ENCODE data around the gene ASB13.

ASB13 gene

DNA sequence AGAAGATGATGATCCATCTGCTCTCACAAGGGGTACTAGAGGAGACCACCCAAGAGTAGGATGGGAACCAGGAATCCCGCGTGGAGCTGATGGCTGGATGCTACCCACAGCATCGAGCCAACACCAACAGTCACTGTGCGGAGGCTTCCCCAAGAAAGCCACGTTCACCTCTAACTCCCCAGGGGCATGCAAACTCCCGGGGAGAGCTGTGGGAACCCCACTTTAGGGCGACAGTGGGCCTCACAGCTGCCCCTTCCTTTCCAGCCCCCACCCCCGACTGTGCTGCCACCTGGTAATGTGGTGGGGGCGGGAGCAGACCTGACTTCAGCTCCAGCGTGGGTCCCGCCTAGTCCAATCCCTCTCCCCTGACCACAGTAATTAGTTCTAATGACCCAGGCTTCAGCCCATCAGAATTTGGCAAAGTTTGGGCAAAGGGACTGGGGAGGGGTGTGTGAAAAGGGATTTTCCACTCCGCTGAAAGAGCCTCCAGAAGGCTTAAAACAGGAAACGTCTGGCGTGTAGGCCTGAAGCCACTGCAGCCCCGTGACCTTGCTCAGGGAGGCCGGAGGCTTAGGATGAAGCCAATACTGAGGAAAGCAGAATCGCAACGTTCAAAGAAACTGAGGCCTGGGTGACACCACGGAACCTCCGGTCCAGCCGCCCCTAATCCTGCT is 20.3 kb downstream of the ASB13 start:
- no peak for DNase-seq

DNA sequence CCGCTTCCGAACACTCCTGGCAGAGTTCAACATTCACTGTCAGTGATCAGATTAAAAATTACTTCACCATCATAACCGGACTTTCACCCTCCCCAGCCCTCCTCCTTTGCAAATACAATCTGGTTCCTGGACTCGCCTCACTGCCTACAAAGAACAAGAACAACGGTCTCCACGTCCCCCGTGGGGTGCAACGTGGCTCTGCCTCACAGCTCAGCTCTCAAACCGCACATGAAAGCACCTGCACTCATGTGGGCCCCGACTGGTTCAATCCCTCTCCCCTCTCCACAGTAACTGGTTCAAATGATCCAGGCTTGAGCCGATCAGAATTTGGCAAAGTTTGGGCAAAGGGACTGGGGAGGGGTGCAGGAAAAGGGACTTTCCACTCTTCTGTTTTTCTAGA is 21.0 kb downstream of the ASB13 start:
- DNase-seq, result no peak

DNA sequence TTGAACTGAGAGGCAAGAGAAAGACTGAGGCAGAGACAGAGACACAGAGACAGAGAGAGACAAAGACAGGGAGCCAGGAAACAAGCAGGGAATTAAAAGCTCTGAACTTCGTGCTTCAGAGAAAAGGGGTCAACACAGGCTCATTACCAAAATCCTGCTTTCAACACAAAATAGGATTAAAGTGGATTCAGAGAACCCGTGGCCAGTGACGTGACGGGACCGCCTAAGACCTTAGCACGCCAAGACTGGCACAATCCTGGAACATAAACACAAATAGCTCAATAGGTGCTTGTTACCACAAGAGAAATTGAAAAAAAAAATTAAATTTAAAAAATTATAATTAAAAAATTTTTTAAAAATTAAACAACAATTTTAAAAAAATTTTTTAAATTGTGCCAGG is 21.5 kb downstream of the ASB13 start:
- peak; percentile 8 for DNase-seq

DNA sequence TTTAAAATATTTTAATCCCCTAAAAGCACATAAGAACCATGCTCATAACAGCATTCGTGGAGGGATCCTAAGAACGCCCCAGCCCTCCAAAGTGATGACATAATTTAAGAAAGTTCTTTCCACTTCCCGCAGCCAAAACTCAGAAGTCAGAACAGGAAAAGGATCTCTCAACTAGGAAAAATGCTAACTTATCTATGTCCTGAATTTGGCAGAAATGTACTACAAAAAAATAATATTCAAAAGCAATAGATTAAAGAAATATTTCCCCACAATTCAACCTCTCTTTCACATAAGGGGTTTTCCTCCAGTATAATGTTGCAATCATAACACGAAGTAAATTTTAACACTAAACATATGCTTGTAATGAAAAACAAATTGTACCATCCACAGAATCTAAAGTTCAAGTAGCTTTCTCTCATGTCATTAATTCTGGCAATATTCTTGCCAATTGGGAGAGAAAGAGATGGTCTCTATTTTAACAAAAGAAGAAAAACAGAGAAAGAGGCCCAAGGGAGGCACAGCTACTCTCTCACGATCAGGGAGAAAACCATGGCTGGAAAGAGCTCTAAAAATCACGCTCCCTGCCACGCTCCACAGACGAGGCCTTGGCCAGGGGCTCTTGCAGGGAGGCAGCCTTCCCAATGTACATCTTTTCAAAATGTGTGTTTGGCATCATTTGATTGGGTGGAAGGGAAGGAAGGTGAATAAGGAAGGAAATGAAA is 22.9 kb downstream of the ASB13 start:
- DNase-seq, result peak; percentile 62

DNA sequence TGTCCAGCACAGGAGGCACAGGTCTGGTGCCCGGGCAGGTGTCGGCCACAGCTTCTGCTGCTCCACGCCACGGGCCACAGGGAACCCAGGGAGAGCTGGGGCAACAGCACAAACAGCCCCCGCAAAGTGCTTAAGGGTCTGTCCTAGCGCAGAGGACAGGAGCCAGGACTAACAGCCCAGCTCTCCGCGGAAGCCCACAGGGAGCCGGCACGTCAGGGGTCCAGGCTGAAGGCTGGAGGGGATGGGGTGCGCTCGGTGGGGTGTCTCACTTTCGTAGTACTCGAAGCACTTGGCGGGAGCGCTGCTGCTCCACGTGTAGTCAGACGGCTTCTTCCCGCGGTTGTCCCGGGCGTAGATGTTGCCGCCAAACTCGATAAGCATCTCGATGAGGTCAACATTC is 24.9 kb downstream of the ASB13 start:
- no peak for DNase-seq

DNA sequence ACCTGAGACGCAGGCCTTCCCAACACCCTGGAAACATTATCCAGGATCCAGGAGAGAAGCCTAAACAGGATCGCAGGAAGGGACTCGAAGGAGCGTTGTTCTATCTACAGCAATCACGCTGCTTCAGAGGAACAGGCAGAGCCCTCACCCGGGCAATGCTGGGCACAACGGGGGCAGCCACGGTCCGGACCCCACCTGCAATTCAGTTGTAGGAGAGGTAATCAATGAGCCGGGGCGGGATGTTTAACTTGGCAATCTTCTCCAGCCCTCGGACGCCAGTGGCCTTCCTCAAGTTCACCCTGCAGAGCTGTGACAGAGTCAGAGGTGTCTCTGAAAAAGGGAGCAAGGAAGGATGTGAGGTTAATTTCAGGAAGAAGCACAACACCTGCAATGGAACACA is 25.9 kb downstream of the ASB13 start:
- DNase-seq, result no peak

DNA sequence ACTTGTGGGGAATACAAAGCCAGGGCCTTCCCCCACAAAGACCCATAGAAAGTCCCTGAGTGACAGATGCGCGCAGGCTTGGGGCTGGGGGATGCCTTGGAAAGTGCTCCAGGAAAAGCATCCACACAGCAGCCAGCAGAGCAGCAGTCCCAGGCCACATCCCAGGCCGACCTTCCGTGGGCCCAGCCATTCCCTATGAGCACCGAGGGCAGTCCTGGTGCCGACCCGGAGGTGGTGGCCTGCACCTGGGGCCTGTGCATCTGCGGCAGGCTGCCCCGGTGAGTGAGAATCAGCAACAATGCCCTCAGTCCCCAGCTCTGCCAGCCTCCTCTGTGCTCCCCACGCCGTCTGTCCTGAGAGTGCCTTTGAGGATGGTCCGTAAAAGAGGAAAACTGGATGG is 26.4 kb downstream of the ASB13 start:
- DNase-seq, result no peak

DNA sequence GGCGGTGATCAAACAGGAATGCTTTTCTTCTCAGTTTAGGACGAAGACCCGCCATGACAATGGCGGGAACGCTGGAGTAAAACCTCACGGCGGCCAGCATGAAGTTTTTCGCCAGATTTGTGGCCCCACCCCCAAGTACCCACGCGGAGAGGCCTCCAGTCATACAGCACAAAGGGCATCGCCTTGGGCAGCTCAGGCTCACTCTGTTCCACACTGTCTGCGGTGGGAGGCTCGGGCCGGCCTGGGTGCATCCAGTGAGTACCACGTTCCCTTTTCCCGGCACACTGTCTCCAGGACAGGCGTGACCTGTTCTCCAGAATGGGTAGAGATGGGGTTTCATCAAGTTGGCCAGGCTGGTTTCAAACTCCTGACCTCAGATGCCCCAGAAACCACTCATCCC is 27.3 kb downstream of the ASB13 start:
- DNase-seq, result no peak

DNA sequence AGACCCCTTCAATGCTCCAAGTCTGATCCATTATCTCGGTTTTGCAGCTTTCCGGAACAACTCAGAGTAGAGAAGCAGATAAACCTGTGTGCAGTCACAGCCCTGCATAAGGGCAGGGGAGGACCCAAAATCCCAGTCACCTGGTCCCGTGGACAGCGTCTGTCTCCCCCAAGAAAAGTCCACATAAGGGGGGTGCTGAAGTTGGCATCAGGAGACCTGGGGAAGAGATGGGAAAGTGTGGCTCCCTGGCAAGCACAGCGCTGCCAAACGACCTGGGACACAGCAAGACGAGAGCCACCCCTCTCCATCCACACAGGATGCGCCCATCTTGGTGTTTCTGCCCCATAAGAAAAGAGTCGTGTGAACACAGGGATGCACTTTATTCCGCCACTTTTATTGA is 27.9 kb downstream of the ASB13 start:
- no peak for DNase-seq

DNA sequence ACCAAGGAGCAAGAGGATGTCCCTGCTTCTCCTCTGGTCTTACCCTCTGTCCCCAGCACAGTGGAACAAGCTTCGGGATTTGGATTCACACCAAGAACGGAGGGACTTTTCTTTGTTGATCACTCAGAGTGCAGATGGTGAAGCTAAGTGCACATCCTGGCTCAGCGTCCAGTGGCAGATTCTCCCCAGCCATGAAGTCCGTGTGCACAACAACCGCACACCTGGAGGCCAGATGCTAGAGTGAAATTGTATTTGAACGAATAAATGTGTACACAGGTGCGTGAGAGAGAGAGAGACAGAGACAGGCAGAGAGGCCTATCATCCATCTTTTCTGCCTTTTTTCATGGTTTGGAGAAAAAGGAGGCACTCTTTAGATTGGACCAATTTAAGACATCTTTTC is 31.5 kb downstream of the ASB13 start:
- no peak for DNase-seq

DNA sequence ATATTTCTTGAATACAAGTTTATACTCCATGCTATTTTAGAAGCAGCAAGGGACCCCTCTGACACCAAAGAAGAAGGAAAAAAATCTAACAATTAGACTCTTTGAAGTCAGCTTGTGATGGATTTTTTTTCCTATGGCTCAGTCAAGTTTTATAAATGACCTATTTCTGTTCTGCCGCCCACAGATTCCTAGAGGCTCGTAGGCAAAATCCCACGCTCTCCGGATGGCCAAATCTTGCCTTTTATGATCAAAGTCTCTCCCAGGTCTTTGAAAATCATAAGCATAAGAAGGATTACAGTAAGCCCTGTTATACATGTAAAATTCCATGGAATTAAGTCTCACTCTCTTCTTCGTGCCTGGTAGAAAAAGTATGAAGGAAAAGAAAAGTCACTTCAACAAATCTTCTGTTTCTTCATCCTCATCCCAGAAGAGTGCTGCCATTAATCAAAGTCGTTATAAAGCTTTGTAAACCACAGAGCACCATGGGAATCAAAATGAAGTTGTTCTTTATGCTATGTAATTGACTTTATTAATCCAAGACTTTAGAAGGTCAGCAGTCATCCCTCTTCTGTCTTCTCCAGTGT is 33.1 kb downstream of the ASB13 start:
- no peak for DNase-seq

DNA sequence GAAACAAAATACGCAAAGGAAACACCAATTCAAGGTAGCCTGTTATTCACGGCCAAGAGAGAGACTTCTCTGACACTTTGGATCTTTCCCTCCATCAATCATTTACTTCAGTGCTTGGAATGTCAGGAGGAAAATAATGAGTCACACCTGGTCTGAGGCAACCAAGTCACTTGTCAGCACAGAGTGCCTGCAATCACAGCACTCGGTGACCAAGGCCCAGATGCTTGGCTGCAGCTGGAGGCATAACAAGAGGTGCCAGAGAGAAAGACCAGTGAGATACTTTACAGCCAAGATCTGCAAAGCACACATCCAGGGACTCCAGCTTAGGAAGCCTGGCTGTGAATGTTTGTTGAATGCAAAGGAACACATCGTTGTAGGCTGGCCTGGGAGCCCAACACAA is 33.9 kb downstream of the ASB13 start:
- DNase-seq, result no peak

DNA sequence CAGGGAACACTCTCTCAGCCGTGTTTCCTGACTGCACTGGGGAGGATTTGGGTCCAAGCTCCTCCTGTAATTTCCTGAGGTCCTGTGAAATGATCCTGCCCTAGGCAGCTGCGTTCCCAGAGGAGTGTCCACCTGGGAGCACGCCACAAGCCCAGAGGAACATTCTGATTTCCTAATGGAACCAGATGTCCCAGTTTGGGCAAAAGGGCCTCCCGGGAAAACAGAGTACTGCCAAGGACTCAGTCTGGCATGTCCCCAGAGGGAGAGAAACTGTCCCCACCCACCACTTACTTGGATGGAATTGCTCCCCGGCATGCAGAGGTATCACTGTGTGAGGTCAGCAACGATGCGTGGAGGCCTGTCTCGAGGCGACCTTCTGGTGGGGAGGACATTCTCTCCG is 34.5 kb downstream of the ASB13 start:
- DNase-seq, result no peak

DNA sequence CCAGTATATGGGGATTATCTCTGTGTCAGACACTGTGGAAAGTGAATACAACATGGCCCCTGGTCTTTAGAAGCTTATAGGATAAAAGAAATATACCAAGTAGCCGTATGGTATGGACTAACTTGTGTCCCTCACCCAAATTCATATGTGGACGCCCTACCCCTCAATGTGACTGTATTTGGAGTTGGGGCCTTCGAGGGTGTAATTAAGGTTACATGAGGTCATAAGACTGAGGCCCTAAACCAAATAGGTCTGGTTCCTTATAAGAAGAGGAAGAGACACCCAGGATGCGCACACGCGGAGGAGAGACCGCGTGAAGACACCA is 36.3 kb downstream of the ASB13 start:
- no peak for DNase-seq

DNA sequence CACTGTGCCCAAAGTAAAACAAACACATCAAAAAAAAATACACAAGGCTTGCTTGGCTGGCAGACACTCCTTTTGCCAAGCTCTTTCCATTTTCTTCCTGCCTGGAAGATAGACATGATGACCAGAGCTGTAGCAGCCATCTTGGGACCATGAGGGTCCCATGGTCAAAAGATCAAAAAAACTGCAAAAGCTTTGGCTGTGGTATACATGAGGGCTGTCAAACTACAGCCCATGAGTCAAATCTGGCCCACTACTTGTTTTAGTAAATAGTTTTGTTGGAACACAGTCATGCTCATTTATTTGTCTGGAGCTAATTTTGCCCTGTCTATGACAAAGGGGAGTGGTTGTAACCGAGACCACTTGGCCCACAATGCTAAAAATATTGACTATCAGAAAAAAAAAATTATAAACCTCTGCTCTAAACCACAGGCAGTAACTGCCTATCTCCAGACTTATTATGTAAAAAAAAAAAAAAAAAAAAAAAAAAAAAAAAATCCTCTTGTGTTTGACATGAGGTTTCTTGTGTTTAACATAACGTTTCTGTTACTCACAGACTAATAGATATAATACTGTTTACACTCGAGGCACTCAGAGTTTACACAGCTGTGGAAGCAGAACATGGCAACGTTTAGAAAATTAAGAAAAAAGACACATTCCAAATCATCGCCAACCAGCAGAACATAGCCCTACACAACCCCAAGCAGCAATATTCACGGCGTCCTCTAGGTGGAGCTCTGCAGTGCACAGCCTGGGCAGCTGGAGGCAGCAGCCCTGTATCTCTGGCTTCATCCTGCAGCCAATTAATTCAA is 36.9 kb downstream of the ASB13 start:
- peak; percentile 83 for DNase-seq

DNA sequence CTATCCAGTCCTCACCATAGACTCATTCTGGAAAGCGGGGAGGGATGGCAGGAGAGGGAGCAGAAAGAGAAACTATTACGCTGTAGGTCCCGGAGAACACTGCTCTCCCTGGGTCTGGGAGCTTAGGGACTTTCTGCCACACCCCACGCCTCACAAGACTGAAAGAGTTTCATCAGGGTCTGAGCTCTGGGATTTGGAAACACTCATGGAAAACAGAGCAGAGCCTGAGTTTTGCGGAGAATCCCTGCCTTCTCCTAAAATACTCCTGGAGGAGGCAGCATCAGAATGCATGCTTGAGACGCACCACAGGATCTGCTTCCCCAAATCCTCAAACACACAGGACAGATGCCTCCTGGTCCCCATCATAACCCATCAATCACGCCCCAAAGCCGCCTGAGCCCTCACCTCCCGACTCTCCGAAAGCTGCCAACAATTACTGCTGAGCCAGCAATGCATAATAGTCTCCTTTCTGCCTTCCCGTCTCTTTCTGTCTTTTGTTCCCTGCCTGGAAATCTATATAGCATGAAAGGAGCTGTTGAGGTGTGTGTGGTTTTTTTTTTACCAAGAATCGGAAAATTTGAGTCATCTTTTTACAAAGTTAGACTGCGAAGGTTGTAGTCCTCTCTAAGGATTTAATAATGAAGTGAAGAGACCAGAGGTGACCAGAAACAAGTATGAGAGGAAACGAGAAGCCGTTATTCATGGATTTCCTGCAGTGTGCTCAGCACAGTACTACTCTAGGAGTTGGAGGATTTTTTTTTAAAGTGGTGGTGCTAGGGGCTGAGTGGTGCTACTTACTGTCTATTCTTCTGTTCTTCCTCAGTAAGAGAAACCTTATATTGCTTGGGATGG is 37.7 kb downstream of the ASB13 start:
- peak; percentile 65 for DNase-seq

DNA sequence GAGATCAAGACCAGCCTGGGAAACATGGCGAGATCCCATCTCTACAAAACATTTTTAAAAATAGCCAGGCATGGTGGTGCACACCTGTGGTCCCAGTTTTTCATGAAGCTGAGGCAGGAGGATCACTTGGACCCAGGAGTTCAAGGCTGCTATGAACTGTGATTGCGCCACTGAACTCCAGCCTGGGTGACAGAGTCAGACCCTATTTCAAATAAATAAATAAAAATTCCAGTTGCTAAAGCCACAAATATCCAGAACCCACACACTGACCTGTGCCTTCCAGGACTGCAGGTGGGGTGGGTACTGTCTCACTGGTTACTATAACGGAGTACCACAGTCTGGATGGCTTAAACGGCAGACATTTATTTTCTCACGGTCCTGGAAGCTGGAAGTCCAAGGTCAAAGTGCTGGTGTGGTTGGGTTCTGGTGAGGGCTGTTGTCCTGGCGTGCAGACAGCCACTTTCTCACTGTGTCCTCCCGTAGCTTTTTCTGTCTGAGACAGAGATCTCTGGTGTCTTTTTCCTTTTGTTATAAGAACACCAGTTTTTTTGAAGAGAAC is 38.8 kb downstream of the ASB13 start:
- DNase-seq, result no peak

DNA sequence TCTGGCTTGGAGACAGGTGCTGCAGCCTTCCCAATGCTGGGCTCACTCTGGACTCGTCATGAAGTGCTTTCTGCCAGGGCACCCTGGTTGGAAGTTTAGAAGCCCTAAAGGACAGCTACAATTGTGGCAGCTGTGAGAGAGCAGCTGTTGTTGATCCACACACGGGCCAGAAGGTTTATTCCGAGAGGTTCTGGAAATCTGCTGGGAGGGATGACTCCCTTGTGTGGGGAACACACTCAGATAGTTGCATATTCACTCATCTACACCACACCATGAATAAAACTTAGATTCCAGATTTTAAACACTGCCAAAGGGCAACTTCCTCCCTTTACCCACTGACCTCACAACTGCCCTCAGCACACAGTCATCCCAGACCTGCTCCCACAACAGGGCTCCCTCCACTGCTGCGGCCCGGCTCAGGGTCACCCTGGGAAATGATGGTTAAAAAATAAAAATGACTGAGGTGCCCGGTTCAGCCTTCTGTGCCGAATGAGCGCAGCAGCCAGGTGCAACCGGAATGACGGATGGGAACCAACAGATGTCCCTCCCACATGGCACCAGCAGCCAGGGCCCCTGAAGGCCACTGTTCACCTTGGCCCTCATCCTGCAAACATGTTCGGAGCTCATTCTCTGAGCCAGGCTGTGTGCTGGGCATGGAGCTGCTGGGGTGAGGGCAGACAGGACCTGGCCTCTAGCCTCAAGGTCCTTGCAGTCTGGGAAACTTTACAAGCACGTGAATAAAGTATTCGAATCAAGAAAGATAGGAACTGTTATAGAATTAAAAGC is 40.2 kb downstream of the ASB13 start:
- no peak for DNase-seq

DNA sequence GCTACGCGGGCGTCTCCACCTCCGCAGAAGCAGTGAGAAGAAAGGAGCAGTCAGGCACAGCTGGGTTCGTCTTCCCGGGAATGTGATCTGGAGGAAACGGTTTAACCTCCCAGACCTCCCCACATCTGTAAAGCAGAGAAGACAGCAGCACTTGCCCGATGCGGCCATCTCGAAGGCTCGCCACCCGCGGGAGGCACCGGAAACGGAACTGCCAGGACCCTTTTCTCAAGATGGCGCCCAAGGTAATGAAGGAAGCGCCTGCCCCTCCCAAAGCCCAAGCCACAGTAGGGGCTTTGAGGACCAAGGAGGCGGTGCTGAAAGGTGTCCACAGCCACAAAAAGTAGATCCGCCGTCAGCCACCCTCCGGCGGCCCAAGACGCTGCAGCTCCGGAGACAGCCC is 41.7 kb downstream of the ASB13 start:
- no peak for DNase-seq

DNA sequence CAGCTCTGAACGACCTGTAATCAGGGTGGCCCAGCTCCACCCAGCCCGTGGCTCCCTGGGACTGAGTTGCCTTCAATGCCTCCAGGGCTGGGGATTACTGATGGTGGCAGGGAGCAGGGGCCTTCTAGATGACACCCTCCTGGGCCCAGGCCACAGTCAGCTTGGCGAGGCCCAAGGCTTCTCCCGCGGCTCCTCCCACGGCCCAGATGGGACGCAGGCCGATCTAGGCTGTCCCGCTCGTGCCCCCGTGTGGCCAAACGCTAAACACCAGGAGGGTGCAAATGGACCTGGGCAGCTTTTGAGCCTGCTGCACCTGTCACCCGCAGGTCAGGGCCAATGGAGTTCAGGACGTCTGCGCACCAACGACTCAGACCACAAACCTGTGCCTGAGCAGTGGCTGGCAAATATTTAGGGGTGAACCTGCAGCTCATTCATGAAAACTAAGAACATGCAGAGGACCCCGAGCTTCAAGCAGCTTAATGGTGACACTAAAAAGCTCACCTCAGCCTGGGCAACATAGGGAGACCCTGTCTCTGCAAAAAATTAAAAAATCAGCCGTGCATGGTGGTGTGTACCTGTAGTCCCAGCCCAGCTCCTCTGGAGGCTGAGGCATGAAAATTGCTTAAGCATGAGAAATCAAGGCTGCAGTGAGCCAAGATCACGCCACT is 43.2 kb downstream of the ASB13 start:
- DNase-seq, result peak; percentile 88
